Right atrium auricular region (tissue), 2 donors: ENCODE measurements around the gene DCTN1. TPM values are rescaled to one million over a fixed set of nuclear protein-coding genes. Genes with fewer than 3 reads are reported as not detected.

Experiments used
- DNase-seq: peaks from one replicate; pipeline ENCODE4 v3.0.0-alpha.2; 2019; ENCODE audit warnings: low spot score
- H3K27ac ChIP-seq, 2 donors: fragments of 200-600 bp; sonication (generic); 1 replicate in 1 of 2; 2 replicates in 1 of 2; pipeline ENCODE4 v1.5.1; 2016 to 2019
- H3K27me3 ChIP-seq, 2 donors: fragments of 200-600 bp; sonication (generic); one replicate each; pipeline versions ENCODE4 v1.5.1 to v1.6.0; 2017 to 2019
- H3K36me3 ChIP-seq: fragments of 200-600 bp; sonication (generic); one replicate; pipeline ENCODE4 v1.5.1; 2016
- H3K4me1 ChIP-seq, 2 donors: fragments of 200-600 bp; sonication (generic); one replicate each; pipeline versions ENCODE4 v1.5.1 to v1.6.0; 2017 to 2019
- H3K4me3 ChIP-seq, 2 donors: fragments of 200-600 bp; sonication (generic); 1 replicate in 1 of 2; 2 replicates in 1 of 2; pipeline ENCODE4 v1.5.1; 2017 to 2019; ENCODE audit warnings: mild to moderate bottlenecking in 1 of 2, moderate library complexity in 1 of 2
- H3K9me3 ChIP-seq, 2 donors: fragments of 200-600 bp; sonication (generic); one replicate each; pipeline ENCODE4 v1.5.1; 2019
- CTCF ChIP-seq, 2 donors: fragments of 200-600 bp; sonication (generic); IDR thresholded peaks; one replicate each; pipeline ENCODE4 v1.5.1; 2019; ENCODE audit warnings: antibody characterized with exemption in 2 of 2
- total RNA-seq, 2 donors: library from RNA; depleted of rRNA; stranded (reverse); fragments of >200 nt; gene quantifications; one replicate each; pipeline ENCODE4 v1.1.0, GENCODE V29; 2016

Gene DCTN1
- total RNA-seq, 2 donors from 2014 or later: 86.5 to 102 TPM

- Histone ChIP-seq H3K27me3 (no peaks in the 10 kb centered on the region), H3K36me3 (peaks cover 15% of the 10 kb centered on the region), H3K4me1 (no peaks in the 10 kb centered on the region), H3K27ac (no peak overlapping the region), H3K9me3 (no peaks in the 10 kb centered on the region), H3K4me3 (no peak overlapping the region)
- no peak for DNase-seq
- TF ChIP-seq CTCF (IDR thresholded peaks at IDR 0.05): no peak
Measured at GRCh38 chr2:74328074-74328473, 52.0 kb downstream of the DCTN1 start.

- Histone ChIP-seq H3K9me3 (no peaks in the 10 kb centered on the region), H3K4me1 (no peaks in the 10 kb centered on the region), H3K27ac (no peak overlapping the region), H3K36me3 (peaks cover 15% of the 10 kb centered on the region), H3K27me3 (no peaks in the 10 kb centered on the region), H3K4me3 (no peak overlapping the region)
- DNase-seq: no peak
- no peak for TF ChIP-seq CTCF (IDR thresholded peaks at IDR 0.05)
Measured at GRCh38 chr2:74327627-74328026, 52.5 kb downstream of the DCTN1 start.

DNA sequence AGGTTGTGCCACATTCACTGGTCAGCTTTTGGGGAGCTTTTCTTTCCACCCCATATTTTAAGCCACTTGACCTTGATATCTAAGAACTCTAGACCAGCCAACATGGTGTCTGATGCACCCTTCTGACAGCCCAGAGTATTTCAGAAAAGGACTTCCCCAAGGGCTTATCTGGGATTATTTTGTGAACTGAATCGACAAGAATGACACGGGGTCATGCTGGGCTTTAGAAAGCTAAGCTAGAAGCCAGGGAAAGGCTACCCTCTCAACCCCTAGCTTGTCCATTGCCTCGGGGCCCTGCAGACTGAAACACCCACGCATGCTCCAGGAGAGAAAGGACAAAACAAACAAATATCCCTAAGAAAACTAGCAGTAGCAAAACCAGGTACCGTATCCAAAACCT, 52.9 kb downstream of the DCTN1 start:
- no peak for DNase-seq
- H3K27ac ChIP-seq: no peak overlapping the region
- H3K9me3 ChIP-seq: no peaks in the 10 kb centered on the region
- H3K4me3 ChIP-seq: no peak overlapping the region
- TF ChIP-seq CTCF (IDR thresholded peaks at IDR 0.05): no peak
- no peaks in the 10 kb centered on the region for H3K27me3 ChIP-seq
- peaks cover 15% of the 10 kb centered on the region for H3K36me3 ChIP-seq
- no peaks in the 10 kb centered on the region for H3K4me1 ChIP-seq

DNA sequence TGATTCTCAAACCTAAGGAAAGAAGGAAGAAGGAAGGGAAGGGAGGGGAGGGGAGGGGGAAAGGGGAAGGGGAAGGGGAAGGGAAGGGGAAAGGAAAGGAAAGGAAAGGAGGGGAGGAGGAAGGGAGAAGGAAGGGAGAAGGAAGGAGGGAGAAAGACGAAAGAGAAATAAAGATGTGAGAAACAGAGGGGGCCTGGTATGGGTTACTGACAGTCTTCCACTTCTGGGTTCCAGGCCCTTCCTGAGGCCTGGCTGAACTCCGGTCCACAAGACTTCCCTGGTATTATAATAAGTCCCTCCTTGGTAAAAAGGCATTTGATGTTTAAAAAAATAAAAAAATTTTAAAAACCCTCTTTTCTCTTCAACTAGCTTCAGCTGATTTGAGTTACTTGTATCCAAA, 54.3 kb downstream of the DCTN1 start:
- DNase-seq: no peak
- H3K4me3 ChIP-seq: no peak overlapping the region
- H3K36me3 ChIP-seq: peaks cover 6% of the 10 kb centered on the region
- H3K27ac ChIP-seq: no peak overlapping the region
- no peaks in the 10 kb centered on the region for H3K9me3 ChIP-seq
- H3K27me3 ChIP-seq: no peaks in the 10 kb centered on the region
- no peaks in the 10 kb centered on the region for H3K4me1 ChIP-seq
- no peak for TF ChIP-seq CTCF (IDR thresholded peaks at IDR 0.05)

DNA sequence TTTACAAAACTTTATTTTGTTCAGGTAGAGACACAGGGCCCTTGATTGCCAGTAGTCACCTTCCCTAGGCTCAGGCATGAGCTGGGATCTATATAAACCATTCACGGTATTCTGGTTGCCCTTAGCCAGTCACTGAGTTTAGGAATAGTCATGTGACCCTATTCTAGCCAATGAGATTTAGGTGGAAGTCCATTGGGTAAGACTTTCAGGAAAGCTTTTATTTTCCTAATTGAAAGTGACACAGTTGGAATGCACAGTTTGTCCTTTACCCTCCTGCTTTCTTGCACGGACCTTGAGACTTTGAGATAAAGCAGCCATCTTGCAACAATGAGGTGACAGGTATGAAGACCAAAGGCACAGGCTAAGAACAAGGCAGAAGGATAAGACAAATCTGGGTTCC, 58.4 kb downstream of the DCTN1 start:
- no peaks in the 10 kb centered on the region for H3K36me3 ChIP-seq
- no peaks in the 10 kb centered on the region for H3K4me1 ChIP-seq
- H3K27ac ChIP-seq: no peak overlapping the region
- H3K9me3 ChIP-seq: no peaks in the 10 kb centered on the region
- no peaks in the 10 kb centered on the region for H3K27me3 ChIP-seq
- DNase-seq: no peak
- H3K4me3 ChIP-seq: no peak overlapping the region
- no peak for TF ChIP-seq CTCF (IDR thresholded peaks at IDR 0.05)

GRCh38 chr2:74317701-74318100, 62.4 kb downstream of the DCTN1 start:
- no peak for TF ChIP-seq CTCF (IDR thresholded peaks at IDR 0.05)
- Histone ChIP-seq H3K4me1 (no peaks in the 10 kb centered on the region), H3K36me3 (no peaks in the 10 kb centered on the region), H3K27me3 (no peaks in the 10 kb centered on the region), H3K27ac (no peak overlapping the region), H3K9me3 (no peaks in the 10 kb centered on the region), H3K4me3 (no peak overlapping the region)
- DNase-seq: no peak
